Astrocyte of the cerebellum (primary cell): ENCODE measurements around the gene LMNTD2.
"Not testable (repeated sequence)": the region's sequence is repeated elsewhere in the genome, so short reads cannot be mapped to it uniquely, and the experiment has no call there.

ENCODE experiments used
- DNase-seq: peaks from one replicate; pipeline ENCODE4 v3.0.0-alpha.2; 2011; ENCODE audit warnings: low read depth
- H3K4me3 ChIP-seq: 2 replicates; pipeline ENCODE4 v1.5.1; 2011; ENCODE audit warnings: mild to moderate bottlenecking, low read depth, low read length, moderate library complexity
- CTCF ChIP-seq: IDR thresholded peaks from 2 replicates; pipeline ENCODE4 v1.5.1; 2012; ENCODE audit warnings: low read length, low read depth, moderate library complexity, mild to moderate bottlenecking; ENCODE audit errors: missing control alignments
- in situ Hi-C: cut with HindIII; loops from 2 replicates; pipeline ENCODE4 v1.10.0; 2017; ENCODE audit warnings: low sequenced_read_pairs

The LMNTD2 gene

GRCh38 chr11:575313-575995 lies 14.9 kb upstream of the LMNTD2 start:
- H3K4me3 ChIP-seq, result peak overlapping the region; percentile 60
- in situ Hi-C loops, result no loop called here
- TF ChIP-seq CTCF, result no peak
- DNase-seq, result no peak

- TF ChIP-seq CTCF, result no peak
- no peak for DNase-seq
- in situ Hi-C loops, result no loop called here
- H3K4me3 ChIP-seq, result peak overlapping the region; percentile 60
Observed at GRCh38 chr11:574632-575312, 14.2 kb upstream of the LMNTD2 start.

GRCh38 chr11:574031-574570 lies 13.6 kb upstream of the LMNTD2 start:
- H3K4me3 ChIP-seq, in situ Hi-C loops, DNase-seq: not testable (repeated sequence)

- DNase-seq, result no peak
- TF ChIP-seq CTCF, result no peak
- in situ Hi-C loops, result no loop called here
- H3K4me3 ChIP-seq, result no peak overlapping the region
Observed at GRCh38 chr11:573146-573759, 12.7 kb upstream of the LMNTD2 start.

GRCh38 chr11:571802-572185 lies 11.3 kb upstream of the LMNTD2 start:
- no peak for DNase-seq
- in situ Hi-C loops, result no loop called here
- H3K4me3 ChIP-seq, result no peak overlapping the region
- no peak for TF ChIP-seq CTCF

- peak overlapping the region; percentile 48 for H3K4me3 ChIP-seq
- in situ Hi-C loops, result no loop called here
- no peak for DNase-seq
- no peak for TF ChIP-seq CTCF
Observed at GRCh38 chr11:569158-569885, 8.8 kb upstream of the LMNTD2 start.
